Measurements from ENCODE around the gene CIB4.

The CIB4 gene

DNA sequence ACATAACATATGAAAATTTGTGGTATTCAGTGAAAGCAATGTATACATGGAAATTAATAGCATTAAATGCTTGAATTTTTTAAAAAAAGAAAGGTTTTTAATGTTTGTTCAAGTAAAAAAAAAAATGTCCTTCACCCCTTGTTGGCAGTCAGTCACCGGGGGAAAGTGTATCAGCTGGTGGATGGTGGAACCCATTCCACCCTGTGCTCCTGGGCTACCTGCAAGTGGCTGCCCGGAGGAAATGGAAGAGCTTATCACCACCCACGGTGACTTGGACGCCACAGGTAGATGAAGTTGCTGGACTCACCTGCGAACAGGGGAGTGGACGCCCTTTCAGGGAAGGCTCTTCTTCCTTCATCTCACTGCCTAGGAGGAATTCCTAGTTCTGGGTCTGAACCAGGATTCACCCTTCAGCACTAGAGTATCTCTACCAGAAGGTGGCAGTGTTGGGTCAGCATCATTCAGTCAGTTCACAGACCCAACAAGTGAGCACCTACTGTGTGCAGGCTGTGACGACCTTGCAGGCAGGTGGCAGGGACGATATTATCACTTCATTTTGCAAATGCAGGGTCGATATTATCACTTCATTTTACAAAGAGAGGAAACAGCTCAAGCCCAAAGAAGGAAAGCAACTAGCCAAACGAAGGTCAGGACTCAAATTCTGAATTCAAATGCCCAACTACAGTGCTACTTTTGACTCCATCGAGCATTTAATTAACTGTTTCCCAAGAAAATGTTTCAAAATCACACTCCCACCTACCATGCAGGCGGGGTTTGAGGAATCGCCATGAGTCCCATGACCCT is 35.8 kb downstream of the CIB4 start:
- TF ChIP-seq CREB1 (IDR thresholded peaks at IDR 0.05; ENCODE audit: low read depth) (no peak), RAD21 (IDR thresholded peaks at IDR 0.05; ENCODE audit: low read depth) (peak; percentile 99), TEAD4 (IDR thresholded peaks at IDR 0.05) (no peak), YY1 (IDR thresholded peaks at IDR 0.05; ENCODE audit: low read depth) (no peak), TAF1 (IDR thresholded peaks at IDR 0.05; ENCODE audit: low read depth) (no peak), ZBTB7A (IDR thresholded peaks at IDR 0.05; ENCODE audit: low read depth) (no peak), CEBPB (IDR thresholded peaks at IDR 0.05) (no peak)
- TF ChIP-seq, protein P1, sequence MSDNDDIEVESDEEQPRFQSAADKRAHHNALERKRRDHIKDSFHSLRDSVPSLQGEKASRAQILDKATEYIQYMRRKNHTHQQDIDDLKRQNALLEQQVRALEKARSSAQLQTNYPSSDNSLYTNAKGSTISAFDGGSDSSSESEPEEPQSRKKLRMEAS (IDR thresholded peaks at IDR 0.05), result no peak

DNA sequence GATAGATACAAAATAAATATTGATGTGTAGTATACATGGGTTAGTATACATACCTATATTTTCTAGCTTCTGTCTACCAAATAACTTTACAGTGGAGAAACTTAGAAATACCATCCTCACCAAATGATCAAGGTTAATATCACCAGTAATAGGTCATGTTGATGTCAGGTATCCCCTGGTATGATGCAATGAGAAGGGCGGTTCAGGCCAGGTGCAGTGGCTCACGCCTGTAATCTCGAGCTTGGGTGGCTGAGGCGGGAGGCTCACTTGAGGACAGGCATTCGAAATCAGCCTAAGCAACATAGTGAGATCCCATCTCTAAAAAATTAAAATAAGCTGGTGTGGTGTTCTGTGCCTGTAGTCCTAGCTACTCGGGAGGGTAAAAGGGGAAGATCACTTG is 38.6 kb downstream of the CIB4 start:
- no peak for TF ChIP-seq TEAD4 (IDR thresholded peaks at IDR 0.05)
- TF ChIP-seq, protein P2, sequence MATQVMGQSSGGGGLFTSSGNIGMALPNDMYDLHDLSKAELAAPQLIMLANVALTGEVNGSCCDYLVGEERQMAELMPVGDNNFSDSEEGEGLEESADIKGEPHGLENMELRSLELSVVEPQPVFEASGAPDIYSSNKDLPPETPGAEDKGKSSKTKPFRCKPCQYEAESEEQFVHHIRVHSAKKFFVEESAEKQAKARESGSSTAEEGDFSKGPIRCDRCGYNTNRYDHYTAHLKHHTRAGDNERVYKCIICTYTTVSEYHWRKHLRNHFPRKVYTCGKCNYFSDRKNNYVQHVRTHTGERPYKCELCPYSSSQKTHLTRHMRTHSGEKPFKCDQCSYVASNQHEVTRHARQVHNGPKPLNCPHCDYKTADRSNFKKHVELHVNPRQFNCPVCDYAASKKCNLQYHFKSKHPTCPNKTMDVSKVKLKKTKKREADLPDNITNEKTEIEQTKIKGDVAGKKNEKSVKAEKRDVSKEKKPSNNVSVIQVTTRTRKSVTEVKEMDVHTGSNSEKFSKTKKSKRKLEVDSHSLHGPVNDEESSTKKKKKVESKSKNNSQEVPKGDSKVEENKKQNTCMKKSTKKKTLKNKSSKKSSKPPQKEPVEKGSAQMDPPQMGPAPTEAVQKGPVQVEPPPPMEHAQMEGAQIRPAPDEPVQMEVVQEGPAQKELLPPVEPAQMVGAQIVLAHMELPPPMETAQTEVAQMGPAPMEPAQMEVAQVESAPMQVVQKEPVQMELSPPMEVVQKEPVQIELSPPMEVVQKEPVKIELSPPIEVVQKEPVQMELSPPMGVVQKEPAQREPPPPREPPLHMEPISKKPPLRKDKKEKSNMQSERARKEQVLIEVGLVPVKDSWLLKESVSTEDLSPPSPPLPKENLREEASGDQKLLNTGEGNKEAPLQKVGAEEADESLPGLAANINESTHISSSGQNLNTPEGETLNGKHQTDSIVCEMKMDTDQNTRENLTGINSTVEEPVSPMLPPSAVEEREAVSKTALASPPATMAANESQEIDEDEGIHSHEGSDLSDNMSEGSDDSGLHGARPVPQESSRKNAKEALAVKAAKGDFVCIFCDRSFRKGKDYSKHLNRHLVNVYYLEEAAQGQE (IDR thresholded peaks at IDR 0.05; ENCODE audit: low read depth), result no peak
- TF ChIP-seq FOXM1 (IDR thresholded peaks at IDR 0.05; ENCODE audit: borderline replicate concordance, low read depth), result no peak
- TF ChIP-seq, protein P3, sequence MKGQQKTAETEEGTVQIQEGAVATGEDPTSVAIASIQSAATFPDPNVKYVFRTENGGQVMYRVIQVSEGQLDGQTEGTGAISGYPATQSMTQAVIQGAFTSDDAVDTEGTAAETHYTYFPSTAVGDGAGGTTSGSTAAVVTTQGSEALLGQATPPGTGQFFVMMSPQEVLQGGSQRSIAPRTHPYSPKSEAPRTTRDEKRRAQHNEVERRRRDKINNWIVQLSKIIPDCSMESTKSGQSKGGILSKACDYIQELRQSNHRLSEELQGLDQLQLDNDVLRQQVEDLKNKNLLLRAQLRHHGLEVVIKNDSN (IDR thresholded peaks at IDR 0.05), result no peak
- no peak for TF ChIP-seq CEBPB (IDR thresholded peaks at IDR 0.05)

DNA sequence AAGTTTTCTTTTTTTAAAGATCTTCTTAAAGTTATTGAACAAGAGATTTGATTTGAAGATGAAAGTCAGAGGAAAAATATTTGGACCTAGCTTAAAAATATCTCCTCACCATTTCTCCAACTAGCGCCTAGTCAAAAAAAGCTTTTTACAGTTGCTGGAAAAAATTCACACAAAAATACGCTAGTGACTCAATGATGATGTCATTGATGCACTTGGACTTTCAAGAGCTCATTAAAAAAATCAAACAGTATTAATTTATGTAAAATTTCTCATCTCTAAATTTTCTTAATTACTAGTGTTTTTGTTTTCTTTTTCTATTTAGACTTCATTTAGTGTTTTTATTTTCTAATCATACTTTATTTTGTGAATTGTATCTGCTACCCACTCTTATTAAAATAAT is 41.8 kb downstream of the CIB4 start:
- TF ChIP-seq, protein P2 (IDR thresholded peaks at IDR 0.05; ENCODE audit: low read depth), result no peak
- TF ChIP-seq EGR1 (IDR thresholded peaks at IDR 0.05), result no peak
- no peak for TF ChIP-seq RAD21 (IDR thresholded peaks at IDR 0.05; ENCODE audit: low read depth)
- TF ChIP-seq FOXM1 (IDR thresholded peaks at IDR 0.05; ENCODE audit: borderline replicate concordance, low read depth), result no peak
- no peak for TF ChIP-seq NFIC (IDR thresholded peaks at IDR 0.05)
- no peak for TF ChIP-seq TAF1 (IDR thresholded peaks at IDR 0.05; ENCODE audit: low read depth)
- TF ChIP-seq CREB1 (IDR thresholded peaks at IDR 0.05; ENCODE audit: low read depth), result no peak
- TF ChIP-seq YY1 (IDR thresholded peaks at IDR 0.05; ENCODE audit: low read depth), result no peak
- no peak for TF ChIP-seq CEBPB (IDR thresholded peaks at IDR 0.05)

DNA sequence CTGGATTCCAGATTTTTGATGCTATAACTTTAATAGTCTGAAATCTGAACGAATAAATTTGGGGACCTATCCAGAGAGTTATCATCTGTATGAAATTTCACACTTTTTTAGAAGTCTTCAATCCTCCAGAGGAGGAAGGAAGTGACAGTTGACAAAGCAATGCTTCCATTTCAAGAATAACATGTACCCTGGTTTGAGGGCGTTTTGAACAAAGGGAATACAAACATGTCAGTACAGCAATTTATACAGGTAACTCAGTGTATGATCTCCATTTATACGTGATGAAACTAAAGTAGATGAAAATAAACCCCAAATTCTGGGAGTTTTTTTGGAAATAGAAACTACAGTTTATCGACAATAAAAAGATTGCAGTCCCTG is 42.2 kb downstream of the CIB4 start:
- TF ChIP-seq ZBTB7A (IDR thresholded peaks at IDR 0.05; ENCODE audit: low read depth) (no peak), FOXM1 (IDR thresholded peaks at IDR 0.05; ENCODE audit: borderline replicate concordance, low read depth) (no peak), TAF1 (IDR thresholded peaks at IDR 0.05; ENCODE audit: low read depth) (no peak), EP300 (IDR thresholded peaks at IDR 0.05; ENCODE audit: borderline replicate concordance) (no peak), TEAD4 (IDR thresholded peaks at IDR 0.05) (no peak), CREB1 (IDR thresholded peaks at IDR 0.05; ENCODE audit: low read depth) (no peak), RAD21 (IDR thresholded peaks at IDR 0.05; ENCODE audit: low read depth) (no peak)
- TF ChIP-seq, protein P2 (IDR thresholded peaks at IDR 0.05; ENCODE audit: low read depth), result no peak

DNA sequence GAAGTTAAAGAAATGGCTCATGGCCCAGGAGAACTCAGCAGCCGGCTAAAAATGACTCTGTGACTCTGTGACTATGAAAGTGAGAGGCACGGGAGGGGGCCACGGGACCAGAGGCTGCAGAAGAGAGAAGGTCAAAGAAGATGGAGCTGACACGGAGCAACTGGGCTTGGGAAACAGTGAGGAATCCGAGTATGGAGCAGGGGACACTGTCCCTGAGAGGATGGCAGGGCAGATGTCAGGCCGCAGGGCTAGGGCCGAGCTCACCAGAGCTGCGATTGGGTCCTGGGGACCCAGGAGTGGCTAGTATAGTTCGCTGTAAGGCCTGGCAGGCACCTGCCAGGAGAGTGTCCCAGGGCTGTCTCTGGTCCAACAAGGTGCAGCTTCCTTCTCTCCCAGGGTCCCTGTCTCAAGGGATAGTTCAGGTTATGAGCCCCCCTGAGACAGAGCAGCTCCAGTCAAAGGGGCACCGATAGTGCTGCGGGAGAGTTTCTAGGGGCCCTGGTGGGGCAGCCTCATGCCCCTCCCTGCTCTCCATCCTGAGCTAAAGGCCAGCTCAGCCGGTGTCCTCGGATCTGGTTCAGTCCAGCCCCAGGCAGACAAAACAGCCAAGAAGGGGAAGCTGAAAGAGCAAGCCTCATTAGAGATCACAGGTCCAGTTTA is 42.7 kb downstream of the CIB4 start:
- TF ChIP-seq CEBPB (IDR thresholded peaks at IDR 0.05) (no peak), EGR1 (IDR thresholded peaks at IDR 0.05) (no peak)
